Peyer's patch (tissue), 4 donors: ENCODE results near the gene FOXL3.

Experiments
- CTCF ChIP-seq, 6 experiments: fragments of 450-650 bp in 4 of 6; fragments of 200-600 bp in 2 of 6; sonication (generic) in 1 of 6; IDR thresholded peaks; one replicate each; pipeline ENCODE4 v1.5.1; 2017 to 2019; ENCODE audit warnings: antibody characterized with exemption in 6 of 6, mild to moderate bottlenecking in 3 of 6, moderate library complexity in 1 of 6
- POLR2A ChIP-seq, 2 donors: fragments of 450-650 bp; IDR thresholded peaks; one replicate each; pipeline ENCODE4 v1.5.1; 2017; ENCODE audit warnings: antibody characterized with exemption in 2 of 2, mild to moderate bottlenecking in 2 of 2, moderate library complexity in 2 of 2

- no peak for TF ChIP-seq CTCF (IDR thresholded peaks at IDR 0.05)
- no peak for TF ChIP-seq POLR2A (IDR thresholded peaks at IDR 0.05)
Observed at GRCh38 chr7:301291-302053, 11.5 kb downstream of the FOXL3 start.
